GM18858 (cell line): ENCODE data around the gene PSD2.
"Not testable (repeated sequence)": the region's sequence is repeated elsewhere in the genome, so short reads cannot be mapped to it uniquely, and the experiment has no call there.

Source experiments
- ATAC-seq: cut with Tn5 transposase; IDR thresholded peaks from one replicate; pipeline ENCODE4 v1.9.1; 2021; ENCODE audit not compliant: unreplicated experiment

The PSD2 gene

DNA sequence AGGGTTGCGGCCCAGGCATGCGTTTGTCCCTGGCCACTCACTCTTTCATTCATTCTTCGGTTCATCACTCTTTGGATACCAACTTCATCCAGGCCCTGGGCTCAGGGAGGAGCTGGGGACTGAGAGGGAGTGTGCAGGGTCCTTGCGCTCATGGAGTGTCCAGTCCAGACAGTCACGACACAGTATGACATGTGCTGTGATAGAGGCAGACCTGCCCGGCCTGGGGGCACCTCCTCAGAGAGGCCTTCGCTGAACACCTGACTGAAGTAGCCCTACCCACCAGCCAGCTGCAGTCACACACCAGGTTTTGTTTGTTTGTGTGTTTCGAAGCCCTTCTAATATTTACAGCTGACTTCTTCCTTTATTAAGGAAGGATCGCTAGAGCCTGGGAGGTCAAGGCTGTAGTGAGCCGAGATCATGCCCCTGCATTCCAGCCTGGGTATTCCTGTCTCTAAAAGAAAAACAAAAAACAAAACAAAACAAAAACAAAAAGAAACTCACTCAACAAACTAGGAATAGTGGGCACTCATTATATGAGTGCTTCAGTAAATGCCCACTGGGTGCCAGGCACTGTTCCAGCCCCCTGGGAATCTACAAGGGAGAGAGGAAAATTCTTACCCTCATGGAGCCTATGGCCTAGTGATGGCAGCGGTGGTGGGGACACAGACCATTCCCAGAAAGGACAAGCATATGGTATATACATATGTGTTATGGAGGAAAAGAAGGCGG is 6.3 kb upstream of the PSD2 start:
- no peak for ATAC-seq

DNA sequence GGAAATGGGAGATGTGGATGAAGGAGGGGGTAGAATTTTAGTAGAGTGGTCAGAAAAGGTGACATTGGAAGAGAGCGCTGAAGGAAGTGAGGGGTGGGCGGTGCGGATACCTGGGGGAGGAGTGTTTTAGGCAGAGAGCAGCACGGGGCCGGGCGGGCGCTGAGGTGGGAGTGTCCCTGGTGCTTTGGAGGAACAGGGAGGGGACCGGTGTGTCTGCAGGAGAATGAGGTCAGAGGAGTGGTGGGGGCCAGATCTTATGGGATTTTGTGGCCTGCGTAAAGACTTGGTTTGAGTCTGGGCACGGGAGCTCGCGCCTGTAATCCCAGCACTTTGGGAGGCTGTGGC is 5.8 kb upstream of the PSD2 start:
- no peak for ATAC-seq

DNA sequence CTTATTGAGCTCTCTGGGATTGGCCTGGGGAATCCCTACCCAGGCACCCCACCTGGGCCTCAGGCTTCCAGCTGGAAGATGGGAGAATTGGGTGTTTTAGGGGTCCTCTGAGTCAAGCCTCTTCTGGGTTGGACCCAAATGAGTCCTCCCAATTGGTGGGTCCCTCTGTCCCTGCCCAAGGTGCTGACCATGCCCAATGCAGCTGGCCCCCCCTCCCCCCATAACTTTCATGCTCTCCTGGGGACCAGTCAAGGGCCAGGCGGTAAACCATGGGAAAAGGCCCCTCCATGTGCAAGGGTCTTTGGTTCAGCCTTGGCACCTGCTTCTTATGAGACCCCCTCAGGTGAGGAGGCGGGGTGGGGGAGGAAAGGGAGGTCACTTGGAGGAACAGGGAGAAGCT is 3.4 kb upstream of the PSD2 start:
- ATAC-seq, result no peak

DNA sequence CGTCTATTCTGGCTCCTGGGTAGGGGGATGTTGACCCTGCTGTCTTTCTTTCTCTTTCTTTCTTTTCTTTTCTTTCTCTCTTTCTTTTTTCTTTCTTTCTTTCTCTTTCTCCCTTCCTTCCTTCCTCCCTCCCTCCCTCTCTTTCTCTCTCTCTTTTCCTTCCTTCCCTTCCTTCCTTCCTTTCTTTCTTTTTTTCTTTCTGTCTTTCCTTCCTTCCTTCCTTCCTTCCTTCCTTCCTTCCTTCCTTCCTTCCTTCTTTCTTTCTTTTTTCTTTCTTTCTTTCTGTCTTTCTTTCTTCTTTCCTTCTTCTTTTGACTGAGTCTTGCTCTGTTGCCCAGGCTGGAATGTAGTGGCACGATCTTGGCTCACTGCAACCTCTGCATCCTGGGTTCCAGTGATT is 3.0 kb upstream of the PSD2 start:
- not testable (repeated sequence) for ATAC-seq

DNA sequence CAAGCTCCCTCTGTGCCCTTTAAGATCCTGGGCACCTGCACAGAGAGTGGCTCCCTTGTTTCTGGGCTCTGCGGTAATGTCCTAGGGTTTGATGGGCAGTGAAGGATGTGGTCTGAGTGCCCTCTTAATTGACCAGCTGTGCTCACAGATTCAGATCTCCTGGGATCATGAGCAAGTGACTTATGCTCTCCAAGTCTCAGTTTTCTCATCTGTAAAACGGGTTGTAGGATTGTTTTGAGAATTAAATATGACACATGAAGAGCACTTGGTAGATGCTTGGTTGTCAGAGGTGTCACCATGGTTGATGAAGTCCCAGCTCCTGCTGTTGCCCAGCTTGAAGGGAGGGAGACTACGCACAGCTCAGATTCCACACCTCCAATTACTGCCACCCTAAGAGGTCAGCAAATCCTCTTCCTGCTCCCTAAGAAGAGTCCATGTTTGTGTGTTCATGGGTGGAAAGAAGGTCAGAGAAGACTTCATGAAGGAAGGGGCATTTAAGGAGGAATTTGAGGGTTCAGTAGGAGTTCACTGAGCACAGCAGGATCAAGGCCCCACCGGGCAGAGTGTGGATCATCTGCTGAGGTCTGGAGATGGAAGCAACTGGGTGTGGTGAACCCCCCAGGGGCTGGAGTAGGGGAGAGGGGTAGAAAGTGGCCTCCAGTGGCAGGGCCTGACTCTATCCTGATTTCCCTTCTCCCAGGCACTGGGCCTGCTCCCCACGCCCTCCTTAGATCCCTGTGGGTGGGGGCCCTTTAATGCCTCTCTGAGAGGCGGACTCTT is 1.4 kb upstream of the PSD2 start:
- ATAC-seq, result no peak

DNA sequence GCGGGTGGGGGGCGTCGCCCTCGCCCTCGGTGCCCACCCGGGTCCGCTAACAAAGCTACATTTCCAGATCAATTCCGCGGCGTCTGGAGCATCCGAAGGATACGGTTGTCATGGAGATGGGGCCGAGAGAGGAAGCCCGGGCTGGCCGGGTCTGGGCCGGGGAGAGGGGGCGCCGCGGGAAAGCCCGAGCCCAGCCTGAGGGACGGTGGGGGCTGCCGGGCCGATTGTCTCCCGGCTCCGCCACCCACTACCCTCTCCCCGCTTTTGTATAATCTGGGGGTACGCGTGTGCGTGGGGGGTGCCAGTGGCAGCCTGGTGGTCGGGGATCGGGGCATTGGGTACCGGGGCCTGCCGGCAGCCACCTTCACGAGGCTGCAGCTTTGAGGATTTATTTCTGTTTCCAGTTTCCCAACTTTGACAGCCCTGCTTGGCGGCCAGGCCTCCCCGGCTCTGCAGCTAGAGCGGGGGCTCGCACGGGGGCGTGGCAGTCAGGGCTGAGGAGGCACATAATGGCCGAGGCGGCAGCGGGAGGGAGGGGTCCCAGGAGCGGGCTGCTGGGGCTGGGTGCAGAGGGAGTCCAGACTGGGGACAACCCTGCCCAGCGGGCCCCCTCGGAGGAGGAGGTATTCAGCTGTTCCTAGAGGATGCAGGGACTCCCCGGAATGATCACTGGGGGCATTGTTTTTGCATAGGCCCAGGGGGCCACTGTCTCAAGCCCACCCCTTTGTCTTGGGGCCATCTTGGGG is 626 bp downstream of the PSD2 start:
- ATAC-seq, result no peak

DNA sequence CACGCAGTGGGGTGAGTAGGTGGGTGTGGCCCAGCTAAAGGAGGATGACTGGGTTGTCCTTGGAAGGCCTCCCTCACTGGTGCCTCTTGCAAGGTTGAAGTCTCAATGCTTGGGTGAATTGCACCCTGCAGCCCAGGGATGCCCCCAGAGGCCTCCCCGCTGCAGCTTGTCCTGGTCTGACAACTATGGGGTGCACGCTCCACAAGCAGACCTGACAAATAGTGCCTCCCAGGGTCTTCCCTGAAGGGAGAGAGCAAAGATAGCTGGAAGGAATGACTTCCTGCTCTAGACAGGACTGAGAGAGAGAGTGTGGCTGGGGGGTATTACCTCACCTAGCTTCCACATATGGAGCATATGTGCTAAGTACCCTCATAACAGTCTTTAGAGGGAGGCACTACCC is 1.7 kb downstream of the PSD2 start:
- no peak for ATAC-seq

DNA sequence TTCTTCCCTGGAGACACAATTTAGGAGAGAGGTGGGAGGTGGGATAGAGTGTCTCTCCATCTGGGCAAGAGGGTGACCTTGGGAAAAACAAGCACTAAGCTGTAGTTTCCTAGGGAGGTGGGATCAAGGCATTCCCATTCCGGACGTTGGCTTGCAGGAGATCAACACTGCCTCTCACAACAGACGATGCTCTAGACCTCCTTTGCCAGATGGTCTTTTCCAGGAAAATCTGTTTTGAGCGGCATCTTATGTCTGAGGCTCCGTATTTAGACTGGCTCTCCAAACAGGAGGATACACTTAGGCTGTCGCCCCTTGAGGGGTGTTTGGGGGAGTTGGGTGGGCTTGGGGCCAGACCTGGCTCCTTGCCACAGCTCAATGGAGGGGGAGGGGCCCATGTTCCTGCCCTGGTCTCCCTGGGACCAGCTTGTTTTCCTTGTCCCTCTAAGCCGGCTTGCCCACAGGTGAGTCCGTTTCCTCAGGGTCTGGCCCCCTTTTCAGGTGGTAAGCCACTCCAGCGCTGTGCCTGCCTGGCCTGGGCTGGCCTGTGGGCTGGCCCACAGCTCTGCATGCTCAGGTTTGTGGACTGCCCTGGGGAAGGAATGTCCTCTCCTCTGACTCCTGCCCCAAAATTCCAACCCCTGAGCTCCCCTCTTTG is 2.4 kb downstream of the PSD2 start:
- ATAC-seq, result no peak

DNA sequence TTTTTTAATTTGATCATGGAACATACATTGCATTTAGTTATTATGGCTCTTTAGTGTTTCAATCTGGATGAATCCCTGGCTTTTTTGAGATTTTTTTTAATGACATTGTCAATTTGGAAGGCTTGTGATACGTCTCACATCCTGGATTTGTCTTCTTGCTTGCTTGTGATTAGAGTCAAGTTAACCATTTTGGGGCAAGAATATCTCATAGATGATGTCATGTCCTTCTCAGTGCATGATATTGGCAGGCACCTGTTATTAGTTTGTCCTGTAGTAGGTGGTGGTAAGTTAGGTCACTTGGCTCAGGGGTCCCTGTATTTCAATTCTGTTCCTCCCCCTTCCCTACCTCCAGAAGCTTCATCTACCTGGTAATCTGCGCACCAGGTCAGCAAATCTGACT is 3.3 kb downstream of the PSD2 start:
- no peak for ATAC-seq

DNA sequence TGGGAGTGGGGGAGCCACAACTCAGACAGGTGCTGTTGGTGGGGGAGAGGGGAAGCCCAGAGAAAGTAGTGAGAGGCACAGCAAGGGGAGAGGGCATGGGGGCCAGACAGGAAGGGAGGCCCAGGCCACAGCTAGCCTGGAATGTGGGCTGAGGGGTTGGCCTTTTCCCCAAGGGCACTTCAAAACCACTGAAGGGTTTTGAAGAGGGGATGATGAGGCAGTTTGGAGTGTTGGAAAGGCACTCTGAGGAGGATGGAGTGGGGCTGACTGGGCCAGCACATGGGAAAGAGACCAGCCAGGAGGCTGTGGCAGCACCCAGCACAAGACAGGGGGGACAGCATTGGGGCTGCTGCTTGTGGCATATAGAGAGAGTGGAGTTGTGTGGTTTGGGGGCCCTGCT is 3.8 kb downstream of the PSD2 start:
- ATAC-seq, result no peak

DNA sequence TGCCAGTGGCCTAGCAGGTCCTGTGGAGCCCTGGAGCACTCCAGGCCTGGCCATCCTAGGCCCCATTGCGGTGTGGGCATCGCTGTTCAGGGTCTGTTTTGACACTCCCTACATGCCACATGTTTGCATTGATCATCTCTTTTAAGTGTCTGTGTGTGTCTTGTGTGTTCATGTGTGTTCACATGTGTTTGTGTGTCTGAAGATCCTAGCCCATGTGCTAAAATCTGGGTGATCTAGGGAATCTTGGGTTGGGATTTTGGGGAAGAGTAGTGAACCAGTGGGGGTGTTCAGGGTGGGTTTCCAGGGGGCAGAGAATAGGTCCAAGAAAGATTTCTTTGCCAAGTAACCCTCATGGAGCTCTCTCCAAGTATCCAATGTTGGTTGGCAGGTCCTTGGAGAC is 8.4 kb downstream of the PSD2 start:
- no peak for ATAC-seq

DNA sequence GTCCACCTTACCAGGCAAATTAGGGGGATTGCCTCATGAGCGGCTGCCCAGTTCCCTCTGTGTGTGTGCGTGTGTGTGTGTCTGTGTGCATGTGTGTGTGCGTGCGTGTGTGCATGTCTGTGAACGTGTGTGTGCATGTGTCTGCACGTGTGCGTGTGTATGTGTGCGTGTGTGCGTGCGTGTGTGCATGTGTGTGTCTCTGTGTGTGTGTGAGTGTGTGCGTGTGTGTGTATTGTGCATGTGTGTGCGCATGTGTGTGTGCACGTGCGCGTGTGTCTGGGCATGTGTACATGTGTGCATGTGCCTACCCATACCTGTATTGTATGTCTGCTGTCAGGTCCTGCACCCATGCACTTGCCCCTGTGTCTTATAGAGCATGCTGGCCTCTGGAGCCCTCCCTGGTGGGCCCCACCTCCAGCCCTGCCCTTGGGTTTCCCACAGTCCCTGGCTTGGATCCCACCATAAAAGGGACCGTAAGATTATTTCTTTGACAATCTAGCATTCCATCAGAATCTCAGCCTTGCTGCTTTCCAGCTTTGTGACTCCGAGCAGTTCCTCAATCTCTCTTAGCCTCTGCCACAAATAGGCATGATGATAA is 9.3 kb downstream of the PSD2 start:
- no peak for ATAC-seq

DNA sequence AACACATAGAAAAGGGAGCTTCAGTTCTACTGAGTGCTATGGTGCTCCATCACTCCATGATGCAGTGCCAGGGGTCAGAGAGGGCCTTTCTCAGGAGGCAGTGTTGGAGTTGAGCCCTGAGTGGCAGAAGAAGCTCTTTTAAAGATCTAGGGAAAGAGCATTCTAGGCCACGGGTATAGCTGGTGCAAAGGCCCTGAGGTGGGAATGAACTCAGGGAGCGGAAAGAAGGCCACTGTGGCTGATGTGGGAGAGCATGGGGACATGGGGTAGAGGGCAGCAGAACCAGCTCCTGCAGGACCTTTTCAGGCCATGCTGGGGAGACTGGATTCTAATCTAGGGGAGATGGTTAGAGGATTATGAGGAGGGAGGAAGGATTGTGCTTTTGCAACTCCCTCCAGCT is 9.9 kb downstream of the PSD2 start:
- ATAC-seq, result no peak

DNA sequence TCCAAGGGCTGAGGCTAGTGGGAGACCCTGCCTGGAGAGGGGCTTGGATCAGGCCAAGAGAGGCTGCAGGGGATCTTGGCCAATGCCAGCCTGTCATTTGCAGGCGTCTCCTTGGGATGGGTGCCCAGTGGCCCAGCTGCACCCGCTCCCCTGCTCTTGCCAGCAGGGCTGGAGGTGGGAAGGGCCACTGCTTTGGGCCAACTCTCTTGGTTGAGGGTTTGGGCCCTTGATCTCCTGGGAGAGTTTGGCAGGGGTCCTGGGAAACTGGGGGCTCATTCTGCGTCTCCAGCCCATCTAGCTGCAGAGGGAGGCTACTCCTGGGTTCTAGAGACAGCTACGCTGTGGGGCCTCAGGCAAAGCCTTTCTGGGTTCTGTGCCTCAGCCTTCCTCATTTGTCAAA is 10.5 kb downstream of the PSD2 start:
- ATAC-seq, result no peak

DNA sequence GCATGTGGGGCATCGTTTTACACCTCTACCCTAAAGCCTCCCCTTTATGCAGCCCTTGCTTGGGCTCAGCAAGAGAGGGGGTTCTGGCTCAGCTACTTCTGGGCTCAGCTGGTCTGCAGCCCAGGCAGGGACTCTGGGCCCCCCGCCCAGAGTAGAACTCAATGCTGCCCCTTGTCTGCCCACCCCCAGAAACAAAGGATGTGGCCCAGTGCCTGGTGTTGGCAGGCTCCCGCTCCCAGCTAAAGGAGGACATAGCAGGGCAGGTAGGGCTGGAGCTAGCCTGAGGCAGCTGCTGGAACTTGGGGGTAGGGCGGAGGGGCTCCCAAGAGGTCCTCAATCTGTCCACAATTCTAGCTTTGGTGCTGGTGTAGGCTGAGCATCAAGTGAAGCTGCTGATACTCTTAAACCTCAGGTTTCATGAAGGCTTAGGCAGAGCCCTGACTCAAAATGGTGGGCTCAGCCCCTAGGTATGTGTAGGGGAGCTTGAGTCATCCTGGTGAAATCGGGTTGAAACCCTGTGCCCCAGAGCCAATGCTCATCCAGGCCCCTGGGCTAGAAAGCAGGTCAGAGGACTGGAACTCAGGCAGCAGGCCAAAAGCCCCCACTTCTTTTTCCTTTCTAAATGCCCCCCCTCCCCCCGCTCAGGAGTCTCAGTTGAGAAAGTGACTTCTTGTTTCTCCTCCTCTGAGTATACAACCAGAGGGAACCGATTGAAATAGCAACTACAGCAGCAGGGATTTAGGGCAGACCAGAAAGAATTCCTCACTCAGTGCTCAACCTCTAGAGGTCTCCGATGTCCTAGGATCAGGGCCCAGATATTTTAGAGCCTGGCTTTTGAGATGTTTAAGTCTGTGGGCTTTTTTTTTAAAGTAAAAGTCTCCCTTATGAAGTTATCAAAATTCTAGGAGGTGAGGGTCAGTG is 11.4 kb downstream of the PSD2 start:
- no peak for ATAC-seq

DNA sequence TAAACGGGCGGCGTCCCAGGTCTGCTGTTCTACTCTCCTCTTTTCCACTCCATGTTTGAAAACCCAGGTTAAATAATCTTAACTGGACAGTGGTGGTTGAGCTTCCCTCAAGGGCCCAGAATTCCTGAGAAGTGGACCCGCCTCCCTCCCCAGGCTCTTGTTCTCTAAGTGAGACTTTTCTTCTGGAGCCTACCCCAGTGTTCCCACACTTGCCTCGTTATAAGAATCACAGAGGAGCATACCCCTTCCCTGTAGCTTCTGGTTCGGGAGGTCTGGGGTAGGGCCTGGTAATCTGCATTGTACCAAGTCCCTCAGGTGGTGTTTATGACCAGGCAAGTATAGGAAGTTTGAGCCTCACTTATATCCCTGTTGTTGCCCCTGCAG is 12.0 kb downstream of the PSD2 start:
- no peak for ATAC-seq

DNA sequence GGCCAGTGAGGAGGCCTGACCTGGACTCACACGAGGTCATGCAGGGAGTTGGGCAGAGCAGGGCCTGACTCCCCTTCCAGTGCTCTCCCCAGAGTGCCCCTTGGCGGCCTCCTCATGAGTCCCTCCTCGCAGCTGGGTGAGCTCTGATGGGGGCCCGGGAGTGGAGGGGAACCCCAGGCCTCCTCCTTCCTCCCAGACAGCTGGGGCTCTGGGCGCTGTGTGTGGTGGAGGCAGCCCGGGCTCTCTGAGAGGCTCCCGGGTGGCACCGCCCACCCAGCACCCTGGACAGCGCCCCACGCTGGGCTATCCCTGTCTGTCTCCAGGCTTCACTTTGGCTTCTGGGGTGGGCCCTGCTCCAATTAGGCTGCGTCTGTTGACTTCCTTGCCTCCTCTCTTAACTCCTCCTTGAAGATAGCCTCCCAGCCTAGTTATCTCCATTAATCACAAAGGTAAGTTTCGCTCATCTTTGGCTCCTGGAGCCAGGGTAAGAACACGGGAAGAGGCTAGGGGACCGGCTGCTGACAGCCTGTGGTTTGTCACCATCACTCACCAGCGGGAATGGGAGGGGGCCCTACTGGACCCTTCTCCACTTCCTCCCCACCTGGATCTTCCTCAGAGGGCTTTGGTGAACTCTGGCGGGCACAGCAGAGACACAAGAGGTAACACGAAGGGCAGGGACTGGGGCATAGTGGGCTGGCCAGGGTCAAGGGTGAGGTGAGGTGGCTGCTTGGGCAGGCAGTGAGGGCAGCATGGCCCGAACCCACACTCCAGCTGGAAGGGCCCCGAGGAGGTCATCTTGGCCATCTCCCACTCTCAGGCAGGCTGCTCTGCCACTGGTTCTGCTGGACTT is 13.1 kb downstream of the PSD2 start:
- ATAC-seq, result no peak

DNA sequence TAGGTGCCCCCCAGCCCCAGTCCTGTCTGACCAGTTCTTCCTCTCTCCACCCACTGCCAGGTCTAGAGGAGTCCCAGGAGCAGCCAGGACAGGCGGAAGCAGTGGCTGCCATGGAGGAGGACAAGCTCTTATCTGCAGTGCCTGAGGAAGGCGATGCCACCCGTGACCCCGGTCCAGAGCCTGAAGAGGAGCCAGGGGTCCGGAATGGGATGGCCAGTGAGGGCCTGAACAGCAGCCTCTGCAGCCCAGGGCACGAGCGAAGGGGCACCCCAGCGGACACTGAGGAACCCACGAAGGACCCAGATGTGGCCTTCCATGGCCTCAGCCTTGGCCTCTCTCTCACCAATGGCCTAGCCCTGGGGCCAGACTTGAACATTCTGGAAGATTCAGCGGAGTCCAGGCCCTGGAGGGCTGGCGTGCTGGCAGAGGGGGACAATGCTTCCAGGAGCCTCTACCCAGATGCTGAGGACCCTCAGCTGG is 13.8 kb downstream of the PSD2 start:
- ATAC-seq, result no peak
